Measurements from ENCODE around the gene TMEM63C. TPM values are rescaled to one million over a fixed set of nuclear protein-coding genes. Genes with fewer than 3 reads are reported as not detected.

Gene TMEM63C
- total and polyA plus RNA-seq, 8 donors, result 0.14 to 8.8 (median 1.4) TPM; not detected in 2

GRCh38 chr14:77253333-77254190 lies 72.0 kb downstream of the TMEM63C start:
- no peaks in the 10 kb centered on the region for H3K4me1 ChIP-seq
- no peak overlapping the region for H3K27ac ChIP-seq
- intact Hi-C loops (cut with DNase I; ENCODE audit: low total_unique reads), result no loop called here
- H3K36me3 ChIP-seq, result no peaks in the 10 kb centered on the region
- H3K9me3 ChIP-seq, result no peaks in the 10 kb centered on the region
- TF ChIP-seq, protein P1, sequence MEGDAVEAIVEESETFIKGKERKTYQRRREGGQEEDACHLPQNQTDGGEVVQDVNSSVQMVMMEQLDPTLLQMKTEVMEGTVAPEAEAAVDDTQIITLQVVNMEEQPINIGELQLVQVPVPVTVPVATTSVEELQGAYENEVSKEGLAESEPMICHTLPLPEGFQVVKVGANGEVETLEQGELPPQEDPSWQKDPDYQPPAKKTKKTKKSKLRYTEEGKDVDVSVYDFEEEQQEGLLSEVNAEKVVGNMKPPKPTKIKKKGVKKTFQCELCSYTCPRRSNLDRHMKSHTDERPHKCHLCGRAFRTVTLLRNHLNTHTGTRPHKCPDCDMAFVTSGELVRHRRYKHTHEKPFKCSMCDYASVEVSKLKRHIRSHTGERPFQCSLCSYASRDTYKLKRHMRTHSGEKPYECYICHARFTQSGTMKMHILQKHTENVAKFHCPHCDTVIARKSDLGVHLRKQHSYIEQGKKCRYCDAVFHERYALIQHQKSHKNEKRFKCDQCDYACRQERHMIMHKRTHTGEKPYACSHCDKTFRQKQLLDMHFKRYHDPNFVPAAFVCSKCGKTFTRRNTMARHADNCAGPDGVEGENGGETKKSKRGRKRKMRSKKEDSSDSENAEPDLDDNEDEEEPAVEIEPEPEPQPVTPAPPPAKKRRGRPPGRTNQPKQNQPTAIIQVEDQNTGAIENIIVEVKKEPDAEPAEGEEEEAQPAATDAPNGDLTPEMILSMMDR (IDR thresholded peaks at IDR 0.05), result no peak
- no peak for TF ChIP-seq POLR2AphosphoS5 (IDR thresholded peaks at IDR 0.05)
- no peak for TF ChIP-seq EP300 (IDR thresholded peaks at IDR 0.05)
- no peak for TF ChIP-seq POLR2A (IDR thresholded peaks at IDR 0.05)
- DNase-seq, result no peak
- H3K4me3 ChIP-seq, result no peak overlapping the region
- peaks cover 0 to 10% (median 0%) of the 10 kb centered on the region in 3 donors for H3K27me3 ChIP-seq
- 60 to 71% (median 67%) methylated on average over 15 to 20 of the region's 20 CpGs for WGBS, 5 donors

DNA sequence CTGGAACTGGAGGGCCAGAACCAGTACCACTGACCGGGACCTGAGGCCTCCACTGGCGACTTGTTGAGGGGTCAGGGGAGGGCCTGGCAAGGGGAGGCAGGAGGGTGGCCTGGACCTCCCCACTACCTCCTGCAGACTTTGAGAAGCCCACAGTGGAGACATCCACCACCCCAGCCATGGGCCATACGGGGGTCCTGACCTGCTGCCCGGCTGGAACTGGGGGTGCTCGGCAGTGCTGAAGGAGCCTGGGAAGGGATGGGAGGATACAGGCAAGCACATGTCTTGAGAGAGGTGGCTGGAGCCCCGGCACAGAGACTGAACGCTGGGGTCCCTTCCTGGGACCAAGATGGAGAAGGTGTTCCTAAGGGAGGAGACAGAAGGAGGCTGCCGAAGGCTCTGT lies 75.1 kb downstream of the TMEM63C start:
- no peak overlapping the region for H3K27ac ChIP-seq
- intact Hi-C loops (cut with DNase I; ENCODE audit: low total_unique reads), result no loop called here
- no peaks in the 10 kb centered on the region for H3K36me3 ChIP-seq
- peaks cover 0 to 38% (median 3%) of the 10 kb centered on the region in 3 donors for H3K27me3 ChIP-seq
- no peaks in the 10 kb centered on the region for H3K9me3 ChIP-seq
- no peaks in the 10 kb centered on the region for H3K4me1 ChIP-seq
- no peak for DNase-seq
- TF ChIP-seq, protein P1 (IDR thresholded peaks at IDR 0.05), result no peak
- H3K4me3 ChIP-seq, result no peak overlapping the region
- WGBS, 5 donors, result 88 to 96% (median 92%) methylated on average over 8 of the region's 8 CpGs

DNA sequence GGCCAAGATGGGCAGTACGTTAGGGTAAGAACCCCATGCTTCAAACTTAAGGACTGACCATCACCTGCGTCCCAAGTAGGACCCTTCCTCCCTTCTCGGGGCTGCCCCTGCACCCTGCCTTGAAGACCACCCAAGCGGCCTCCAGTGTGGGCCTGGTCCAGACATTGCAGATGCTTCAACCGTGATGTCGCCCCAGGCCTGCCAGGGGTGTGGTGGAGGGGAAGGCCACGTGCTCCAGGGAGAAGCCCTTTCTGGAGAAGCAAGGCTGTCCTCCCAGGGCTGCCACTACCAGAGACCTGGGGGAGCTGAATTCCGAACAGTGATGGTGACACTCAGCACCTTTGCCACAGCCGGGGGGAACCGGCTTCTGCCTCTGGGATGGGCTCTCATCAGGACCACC lies 76.1 kb downstream of the TMEM63C start:
- H3K4me3 ChIP-seq, result no peak overlapping the region
- peaks cover 0 to 38% (median 3%) of the 10 kb centered on the region in 3 donors for H3K27me3 ChIP-seq
- H3K36me3 ChIP-seq, result no peaks in the 10 kb centered on the region
- H3K9me3 ChIP-seq, result no peaks in the 10 kb centered on the region
- H3K27ac ChIP-seq, result no peak overlapping the region
- H3K4me1 ChIP-seq, result no peaks in the 10 kb centered on the region
- intact Hi-C loops (cut with DNase I; ENCODE audit: low total_unique reads), result no loop called here
- no peak for DNase-seq
- TF ChIP-seq, protein P1 (IDR thresholded peaks at IDR 0.05), result no peak
- TF ChIP-seq EP300 (IDR thresholded peaks at IDR 0.05) (no peak), POLR2AphosphoS5 (IDR thresholded peaks at IDR 0.05) (no peak), POLR2A (IDR thresholded peaks at IDR 0.05) (no peak)
- 45 to 92% (median 89%) methylated on average over 4 to 10 of the region's 10 CpGs for WGBS, 5 donors

- no peak overlapping the region for H3K27ac ChIP-seq
- H3K4me3 ChIP-seq, result no peak overlapping the region
- intact Hi-C loops (cut with DNase I; ENCODE audit: low total_unique reads), result no loop called here
- H3K4me1 ChIP-seq, result no peaks in the 10 kb centered on the region
- DNase-seq, result no peak
- H3K9me3 ChIP-seq, result no peaks in the 10 kb centered on the region
- H3K27me3 ChIP-seq, result peaks cover 0 to 38% (median 3%) of the 10 kb centered on the region in 3 donors
- 79 to 89% (median 84%) methylated on average over 5 of the region's 5 CpGs for WGBS, 5 donors
- H3K36me3 ChIP-seq, result no peaks in the 10 kb centered on the region
- TF ChIP-seq, protein P1 (IDR thresholded peaks at IDR 0.05), result no peak
- no peak for TF ChIP-seq POLR2AphosphoS5 (IDR thresholded peaks at IDR 0.05)
- no peak for TF ChIP-seq POLR2A (IDR thresholded peaks at IDR 0.05)
- no peak for TF ChIP-seq EP300 (IDR thresholded peaks at IDR 0.05)
Observed at GRCh38 chr14:77258566-77258965, 77.0 kb downstream of the TMEM63C start.
